Nephron progenitor cell (in vitro differentiated cells): ENCODE data around the gene SMAP2.

Experiments
- DNase-seq: peaks from one replicate; pipeline ENCODE4 v3.0.0; 2021
- H3K27ac Mint-ChIP-seq: 2 replicates; pipeline ENCODE4 v1.8.0; 2021; ENCODE audit warnings: mild to moderate bottlenecking, moderate library complexity, mixed read lengths
- H3K27me3 Mint-ChIP-seq: 2 replicates; pipeline ENCODE4 v1.8.0; 2021; ENCODE audit warnings: mild to moderate bottlenecking, low read depth, mixed read lengths; ENCODE audit not compliant: poor library complexity
- H3K36me3 Mint-ChIP-seq: 2 replicates; pipeline ENCODE4 v1.8.0; 2021; ENCODE audit warnings: low read depth, mixed read lengths
- H3K4me1 Mint-ChIP-seq: 2 replicates; pipeline ENCODE4 v1.8.0; 2021; ENCODE audit warnings: mixed read lengths
- H3K4me3 Mint-ChIP-seq: 2 replicates; pipeline ENCODE4 v1.8.0; 2021; ENCODE audit warnings: mild to moderate bottlenecking, moderate library complexity, mixed read lengths
- H3K9me3 Mint-ChIP-seq: 2 replicates; pipeline ENCODE4 v1.8.0; 2021; ENCODE audit warnings: mild to moderate bottlenecking, moderate library complexity, mixed read lengths
- TF ChIP-seq, protein P1 (sequence below): fragments of 200-600 bp; sonication (generic); IDR thresholded peaks from 2 replicates; pipeline ENCODE4 v1.5.0; 2021; ENCODE audit warnings: antibody characterized with exemption

SMAP2 gene

DNA sequence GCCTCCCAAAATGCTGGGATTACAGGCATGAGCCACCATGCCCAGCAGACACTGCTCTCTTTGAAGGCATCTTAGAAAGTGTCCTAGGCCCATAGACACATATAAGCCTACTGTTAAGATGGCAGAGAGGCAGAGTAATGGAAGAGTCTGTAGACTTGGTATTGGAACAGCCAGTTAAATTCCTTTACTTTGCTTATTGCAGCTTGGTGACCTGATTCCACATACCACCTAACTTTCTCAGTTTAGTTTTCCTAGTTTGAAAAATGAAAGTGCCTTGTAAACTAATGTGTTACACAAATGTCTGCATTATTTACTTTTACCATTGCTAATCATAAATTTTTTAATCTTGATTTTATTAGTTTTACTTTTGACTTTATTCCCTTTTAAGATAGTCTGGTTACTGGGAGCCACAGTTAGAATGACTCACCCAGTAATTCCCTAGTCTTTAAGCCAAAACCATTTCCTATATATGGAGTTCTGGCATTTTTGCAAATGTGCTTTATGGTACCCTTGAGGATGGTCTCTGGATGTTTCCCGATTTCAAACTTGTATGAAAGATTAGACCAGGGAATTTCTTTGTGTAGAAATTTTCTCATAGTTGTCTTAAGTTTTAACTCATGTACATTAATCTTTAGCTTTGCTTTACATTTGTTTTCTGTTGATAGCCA, 6.4 kb downstream of the SMAP2 start:
- no peaks in the 10 kb centered on the region for H3K27me3 Mint-ChIP-seq
- no peak overlapping the region for H3K4me3 Mint-ChIP-seq
- no peak overlapping the region for H3K27ac Mint-ChIP-seq
- TF ChIP-seq, protein P1, sequence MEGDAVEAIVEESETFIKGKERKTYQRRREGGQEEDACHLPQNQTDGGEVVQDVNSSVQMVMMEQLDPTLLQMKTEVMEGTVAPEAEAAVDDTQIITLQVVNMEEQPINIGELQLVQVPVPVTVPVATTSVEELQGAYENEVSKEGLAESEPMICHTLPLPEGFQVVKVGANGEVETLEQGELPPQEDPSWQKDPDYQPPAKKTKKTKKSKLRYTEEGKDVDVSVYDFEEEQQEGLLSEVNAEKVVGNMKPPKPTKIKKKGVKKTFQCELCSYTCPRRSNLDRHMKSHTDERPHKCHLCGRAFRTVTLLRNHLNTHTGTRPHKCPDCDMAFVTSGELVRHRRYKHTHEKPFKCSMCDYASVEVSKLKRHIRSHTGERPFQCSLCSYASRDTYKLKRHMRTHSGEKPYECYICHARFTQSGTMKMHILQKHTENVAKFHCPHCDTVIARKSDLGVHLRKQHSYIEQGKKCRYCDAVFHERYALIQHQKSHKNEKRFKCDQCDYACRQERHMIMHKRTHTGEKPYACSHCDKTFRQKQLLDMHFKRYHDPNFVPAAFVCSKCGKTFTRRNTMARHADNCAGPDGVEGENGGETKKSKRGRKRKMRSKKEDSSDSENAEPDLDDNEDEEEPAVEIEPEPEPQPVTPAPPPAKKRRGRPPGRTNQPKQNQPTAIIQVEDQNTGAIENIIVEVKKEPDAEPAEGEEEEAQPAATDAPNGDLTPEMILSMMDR, result no peak
- no peaks in the 10 kb centered on the region for H3K9me3 Mint-ChIP-seq
- DNase-seq, result no peak
- H3K4me1 Mint-ChIP-seq, result peaks cover 27% of the 10 kb centered on the region
- no peaks in the 10 kb centered on the region for H3K36me3 Mint-ChIP-seq

DNA sequence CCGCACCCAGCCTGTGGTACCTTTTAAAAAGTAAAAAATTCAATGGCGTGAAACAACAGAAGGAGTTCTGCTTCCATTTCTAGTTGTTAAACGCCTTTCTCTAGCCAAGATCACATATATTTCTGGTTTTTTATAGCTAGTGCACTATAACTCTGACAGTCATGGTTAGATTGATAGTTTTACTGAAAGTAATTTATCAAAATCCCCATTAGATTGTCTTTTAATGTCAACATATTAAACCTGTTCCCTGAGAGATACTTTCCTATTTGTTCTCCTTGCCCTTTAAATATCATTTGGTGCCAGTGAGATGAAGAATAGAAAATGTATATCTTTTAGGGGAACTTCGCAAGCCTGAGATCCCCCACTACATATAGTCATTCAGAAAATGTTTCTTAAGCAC, 7.3 kb downstream of the SMAP2 start:
- Mint-ChIP-seq H3K4me3 (no peak overlapping the region), H3K4me1 (peaks cover 30% of the 10 kb centered on the region)

DNA sequence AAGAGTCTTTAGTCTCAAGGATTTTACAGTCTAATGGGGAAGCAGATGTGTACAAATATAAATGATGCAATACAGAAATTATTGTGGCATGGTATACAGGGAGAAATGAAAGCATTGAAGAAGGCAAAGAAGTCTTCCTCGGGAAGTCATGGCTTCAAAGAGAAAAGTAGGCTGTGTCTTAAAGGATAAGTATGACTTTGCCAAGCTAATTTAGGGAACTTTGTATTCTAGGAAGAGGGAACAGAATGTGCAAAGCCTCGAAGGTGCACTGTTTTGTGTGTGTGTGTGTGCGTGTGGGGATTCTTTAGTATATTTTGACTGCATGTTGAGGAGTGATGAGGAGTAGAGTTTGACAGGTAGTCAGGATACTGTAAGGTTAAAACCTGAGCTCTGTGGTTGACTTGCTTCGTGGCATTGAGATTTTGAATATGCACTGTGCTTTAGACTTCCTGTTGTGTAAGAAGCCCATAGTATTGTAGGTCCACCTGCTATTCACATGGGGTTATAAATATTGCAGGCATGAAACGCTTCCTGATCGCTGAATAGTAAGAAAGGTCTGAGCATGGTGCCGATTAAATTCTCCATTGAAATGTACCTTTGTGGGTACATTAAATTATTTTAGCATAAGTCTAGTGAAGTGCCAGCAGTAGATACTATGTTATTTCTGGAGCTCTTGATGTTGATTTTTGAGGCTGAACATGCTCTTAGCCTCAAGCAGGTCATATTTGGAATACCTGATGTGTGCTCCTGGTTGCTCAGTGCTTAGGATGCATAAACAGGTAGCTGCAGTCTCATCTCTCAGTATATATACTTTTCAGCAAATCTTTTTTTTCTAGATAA, 8.0 kb downstream of the SMAP2 start:
- H3K27me3 Mint-ChIP-seq, result no peaks in the 10 kb centered on the region
- H3K36me3 Mint-ChIP-seq, result no peaks in the 10 kb centered on the region
- H3K27ac Mint-ChIP-seq, result no peak overlapping the region
- H3K9me3 Mint-ChIP-seq, result no peaks in the 10 kb centered on the region
- no peak overlapping the region for H3K4me3 Mint-ChIP-seq
- peaks cover 36% of the 10 kb centered on the region for H3K4me1 Mint-ChIP-seq
- DNase-seq, result no peak
- TF ChIP-seq, protein P1, result no peak

More for the DNA sequence above, 7.3 kb downstream of the SMAP2 start:
- TF ChIP-seq, protein P1, result no peak
- Mint-ChIP-seq H3K9me3 (no peaks in the 10 kb centered on the region), H3K36me3 (no peaks in the 10 kb centered on the region), H3K27me3 (no peaks in the 10 kb centered on the region), H3K27ac (no peak overlapping the region)
- no peak for DNase-seq

DNA sequence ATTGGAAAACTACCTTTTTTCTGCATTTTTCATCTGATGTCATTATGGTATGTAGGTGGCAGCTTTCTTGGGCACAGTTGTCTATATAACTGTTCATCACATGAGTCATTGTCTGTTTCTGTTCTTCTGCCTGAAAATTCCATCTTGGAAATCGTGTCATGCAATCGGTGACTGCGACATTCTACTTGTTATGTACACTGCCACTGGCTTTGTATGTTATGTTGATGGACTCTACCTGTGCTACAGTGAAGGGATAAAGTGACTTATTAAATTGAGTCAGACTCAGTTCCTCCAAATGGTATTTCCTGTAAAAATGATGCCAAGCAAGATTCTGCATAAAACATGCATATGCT, 8.6 kb downstream of the SMAP2 start:
- Mint-ChIP-seq H3K9me3 (no peaks in the 10 kb centered on the region), H3K4me3 (no peak overlapping the region), H3K27me3 (no peaks in the 10 kb centered on the region), H3K27ac (no peak overlapping the region), H3K36me3 (no peaks in the 10 kb centered on the region), H3K4me1 (peaks cover 36% of the 10 kb centered on the region)
- TF ChIP-seq, protein P1, result no peak
- DNase-seq, result no peak

DNA sequence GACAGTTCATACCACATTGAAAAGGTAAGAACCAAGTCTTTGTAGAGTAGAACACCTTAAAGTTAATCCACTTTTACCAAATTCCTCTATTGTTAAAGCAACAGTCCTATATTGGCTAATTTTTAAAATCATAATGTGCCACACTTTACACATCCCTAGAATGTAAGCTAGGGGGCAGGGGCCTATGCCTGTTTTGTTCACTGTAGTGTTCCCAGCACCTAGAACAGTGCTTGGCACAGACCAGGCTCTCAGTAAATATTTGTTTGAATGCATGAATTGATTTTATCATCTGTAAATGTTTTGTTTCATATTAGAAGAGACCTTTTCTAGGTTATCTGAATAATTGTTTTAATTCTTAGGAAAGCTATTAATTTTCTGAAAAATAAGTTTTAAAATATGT, 9.1 kb downstream of the SMAP2 start:
- H3K36me3 Mint-ChIP-seq, result no peaks in the 10 kb centered on the region
- no peak overlapping the region for H3K4me3 Mint-ChIP-seq
- H3K27ac Mint-ChIP-seq, result peak overlapping the region; percentile 78
- H3K4me1 Mint-ChIP-seq, result peaks cover 36% of the 10 kb centered on the region
- TF ChIP-seq, protein P1, result no peak
- no peaks in the 10 kb centered on the region for H3K27me3 Mint-ChIP-seq
- DNase-seq, result no peak
- no peaks in the 10 kb centered on the region for H3K9me3 Mint-ChIP-seq
